HepG2 (cell line): Measurements from ENCODE around the gene PCNA. TPM values are rescaled to one million over a fixed set of nuclear protein-coding genes. Genes with fewer than 3 reads are reported as not detected.
A peak's percentile ranks its signal among the peaks of the same experiment; 100 is the strongest.

Source experiments
- ATF2 ChIP-seq: sonication (generic); formaldehyde crosslinking; IDR thresholded peaks from 2 replicates; pipeline ENCODE4 v1.4.0; 2020; ENCODE audit warnings: missing genetic modification reagents
- CEBPG ChIP-seq: IDR thresholded peaks from 2 replicates; pipeline ENCODE4 v1.6.1; 2016
- ERF ChIP-seq: IDR thresholded peaks from 2 replicates; pipeline ENCODE4 v1.6.1; 2018; ENCODE audit warnings: missing biosample characterization, missing genetic modification reagents
- ETV5 ChIP-seq: IDR thresholded peaks from 2 replicates; pipeline ENCODE4 v1.6.1; 2018; ENCODE audit warnings: missing biosample characterization, missing genetic modification reagents, inconsistent platforms, borderline replicate concordance
- HOXA3 ChIP-seq: sonication (generic); formaldehyde crosslinking; IDR thresholded peaks from 2 replicates; pipeline ENCODE4 v1.5.0; 2020; ENCODE audit warnings: missing genetic modification reagents
- KMT2A ChIP-seq: sonication (generic); formaldehyde crosslinking; IDR thresholded peaks from 2 replicates; pipeline ENCODE4 v1.4.0; 2020; ENCODE audit warnings: missing genetic modification reagents
- MTERF4 ChIP-seq: sonication (generic); formaldehyde crosslinking; IDR thresholded peaks from 2 replicates; pipeline ENCODE4 v1.8.0; 2023; ENCODE audit warnings: mild to moderate bottlenecking, missing genetic modification reagents
- PTBP1 ChIP-seq: fragments of 200-400 bp; formaldehyde crosslinking; IDR thresholded peaks from 2 replicates; pipeline ENCODE4 v1.6.1; 2018; ENCODE audit warnings: low read length, low read depth; ENCODE audit not compliant: poor library complexity, severe bottlenecking
- REPIN1 ChIP-seq: sonication (generic); formaldehyde crosslinking; IDR thresholded peaks from 2 replicates; pipeline ENCODE4 v1.8.0; 2022; ENCODE audit warnings: missing genetic modification reagents, low read depth, mild to moderate bottlenecking, borderline replicate concordance
- SMAD9 ChIP-seq: sonication (generic); formaldehyde crosslinking; IDR thresholded peaks from 2 replicates; pipeline ENCODE4 v1.5.1; 2020; ENCODE audit warnings: mild to moderate bottlenecking, missing genetic modification reagents
- STAT6 ChIP-seq: sonication (generic); formaldehyde crosslinking; IDR thresholded peaks from 2 replicates; pipeline ENCODE4 v1.4.0; 2020; ENCODE audit warnings: missing genetic modification reagents, mild to moderate bottlenecking, borderline replicate concordance
- XRCC5 ChIP-seq: fragments of 200-400 bp; formaldehyde crosslinking; optimal IDR thresholded peaks from 2 replicates; pipeline ENCODE3; 2017; ENCODE audit warnings: mild to moderate bottlenecking, low read length
- ZBTB42 ChIP-seq: sonication (generic); formaldehyde crosslinking; IDR thresholded peaks from 2 replicates; pipeline ENCODE4 v1.5.0; 2020; ENCODE audit warnings: mild to moderate bottlenecking, missing genetic modification reagents
- ZNF10 ChIP-seq: sonication (generic); formaldehyde crosslinking; IDR thresholded peaks from 2 replicates; pipeline ENCODE4 v1.4.0; 2020; ENCODE audit warnings: mild to moderate bottlenecking, low read depth, missing genetic modification reagents, borderline replicate concordance
- ZNF318 ChIP-seq: sonication (generic); formaldehyde crosslinking; IDR thresholded peaks from 2 replicates; pipeline ENCODE4 v1.4.0; 2020; ENCODE audit warnings: mild to moderate bottlenecking, missing genetic modification reagents
- ZNF451 ChIP-seq: sonication (generic); formaldehyde crosslinking; IDR thresholded peaks from 2 replicates; pipeline ENCODE4 v1.5.0; 2020; ENCODE audit warnings: mild to moderate bottlenecking, missing genetic modification reagents
- polyA plus RNA-seq, 8 experiments: library from polyadenylated mRNA; depleted of rRNA in 3 of 8; stranded (reverse) in 7 of 8; unstranded in 1 of 8; fragments of >200 nt; fragmentation: Illumina TruSeq in 4 of 8; extraction: Trizol in 4 of 8; gene quantifications; 2 replicates each; pipeline versions ENCODE4 v1.2.1 to v1.2.3, GENCODE V29; 2011 to 2016; ENCODE audit warnings: low read depth in 4 of 8, missing spikeins in 1 of 8, mixed read lengths in 1 of 8; ENCODE audit not compliant: insufficient read depth in 1 of 8
- total RNA-seq, 5 experiments: library from RNA; depleted of rRNA; stranded (reverse); fragments of >200 nt; fragmentation: Illumina TruSeq; extraction: Trizol; gene quantifications; 2 replicates each; pipeline ENCODE4 v1.2.3, GENCODE V29; 2016; ENCODE audit warnings: low read depth in 1 of 5

PCNA gene
- total and polyA plus RNA-seq, 2 of the 13 experiments (the other 11 are each of a cell fraction or from before 2014, with no cell fraction given) = 229 to 655 TPM

GRCh38 chr20:5120185-5120476, 373 bp upstream of the PCNA start (continued):
- TF ChIP-seq ETV5 (CRISPR knock-in tag) = no peak
- TF ChIP-seq REPIN1 = no peak
- TF ChIP-seq CEBPG = peak; percentile 3; the same call in 1 of the 2 replicates
- no peak for TF ChIP-seq STAT6 (CRISPR knock-in tag)
- TF ChIP-seq ATF2 = peak; percentile 2; the same call in 1 of the 2 replicates
- TF ChIP-seq KMT2A (CRISPR knock-in tag) = peak; percentile 97; the same call in 1 of the 2 replicates
- no peak for TF ChIP-seq MTERF4 (CRISPR knock-in tag)
- no peak for TF ChIP-seq ERF (CRISPR knock-in tag)
- no peak for TF ChIP-seq ZBTB42 (CRISPR knock-in tag)
- TF ChIP-seq ZNF451 = no peak
- TF ChIP-seq ZNF10 (CRISPR knock-in tag) = no peak
- TF ChIP-seq ZNF318 (CRISPR knock-in tag) = 0 out of 2 replicates have a peak, but pooled peaks have one; percentile 13
- TF ChIP-seq XRCC5 = no peak
- peak; percentile 46; the same call in 1 of the 2 replicates for TF ChIP-seq HOXA3 (CRISPR knock-in tag)
- TF ChIP-seq PTBP1 = no peak
- 0 out of 2 replicates have a peak, but pooled peaks have one; percentile 4 for TF ChIP-seq SMAD9 (CRISPR knock-in tag)
